Esophagus muscularis mucosa (tissue), 4 donors: Measurements from ENCODE around the gene ZBED4. TPM values are rescaled to one million over a fixed set of nuclear protein-coding genes. Genes with fewer than 3 reads are reported as not detected.
"Not testable (repeated sequence)": the region's sequence is repeated elsewhere in the genome, so short reads cannot be mapped to it uniquely, and the experiment has no call there.

Experiments used
- DNase-seq: peaks from one replicate; pipeline ENCODE4 v3.0.0-alpha.2; 2017; ENCODE audit errors: extremely low spot score
- H3K27ac ChIP-seq, 4 donors: fragments of 200-600 bp; sonication (generic); replicated peaks in 1 of 4; 1 replicate in 3 of 4; 2 replicates in 1 of 4; pipeline ENCODE4 v1.5.1; 2016 to 2019; ENCODE audit warnings: mild to moderate bottlenecking in 1 of 4
- H3K27me3 ChIP-seq, 4 donors: fragments of 200-600 bp; sonication (generic); one replicate each; pipeline versions ENCODE4 v1.5.1 to v1.6.0; 2016 to 2019
- H3K36me3 ChIP-seq, 4 donors: fragments of 200-600 bp; sonication (generic); one replicate each; pipeline ENCODE4 v1.5.1; 2016 to 2019
- H3K4me1 ChIP-seq, 4 donors: fragments of 200-600 bp; sonication (generic); one replicate each; pipeline ENCODE4 v1.5.1; 2016 to 2019
- H3K4me3 ChIP-seq, 4 donors: fragments of 200-600 bp; sonication (generic); 1 replicate in 2 of 4; 2 replicates in 2 of 4; pipeline ENCODE4 v1.5.1; 2016 to 2019; ENCODE audit warnings: mild to moderate bottlenecking in 4 of 4, moderate library complexity in 1 of 4
- H3K9me3 ChIP-seq, 4 donors: fragments of 200-600 bp; sonication (generic); 1 replicate in 3 of 4; 2 replicates in 1 of 4; pipeline ENCODE4 v1.5.1; 2016 to 2019
- EP300 ChIP-seq: sonication (generic); formaldehyde crosslinking; IDR thresholded peaks from one replicate; pipeline ENCODE4 v1.6.1; 2017; ENCODE audit warnings: antibody characterized with exemption
- POLR2A ChIP-seq: fragments of 450-650 bp; IDR thresholded peaks from one replicate; pipeline ENCODE4 v1.6.1; 2017; ENCODE audit warnings: antibody characterized with exemption, moderate library complexity, mild to moderate bottlenecking, low read depth
- POLR2AphosphoS5 ChIP-seq, 2 donors: sonication (generic); formaldehyde crosslinking; IDR thresholded peaks; one replicate each; pipeline ENCODE4 v1.6.1; 2017; ENCODE audit warnings: antibody characterized with exemption in 2 of 2
- WGBS: methylation state at CpG from one replicate; pipeline ENCODE4 v1.1.5; 2018; 5-methylcytosine and 5-hydroxymethylcytosine counted together
- intact Hi-C: fragments of 100-400 bp; cut with DNase I; formaldehyde crosslinking; loops from one replicate; pipeline ENCODE4 v1.15.1; 2023
- total RNA-seq, 4 donors: library from RNA; depleted of rRNA; stranded (reverse); fragments of >200 nt; gene quantifications; one replicate each; pipeline versions ENCODE4 v1.1.0 to v1.2.1, GENCODE V29; 2016
- TF ChIP-seq, protein P1 (sequence below), 3 experiments: fragments of 200-600 bp in 2 of 3; fragments of 450-650 bp in 1 of 3; sonication (generic) in 2 of 3; IDR thresholded peaks; one replicate each; pipeline ENCODE4 v1.5.1; 2017 to 2019; ENCODE audit warnings: antibody characterized with exemption in 3 of 3, mild to moderate bottlenecking in 2 of 3, moderate library complexity in 1 of 3

The ZBED4 gene
- total RNA-seq, 4 donors from 2014 or later, result 6.6 to 11.1 (median 9.5) TPM

DNA sequence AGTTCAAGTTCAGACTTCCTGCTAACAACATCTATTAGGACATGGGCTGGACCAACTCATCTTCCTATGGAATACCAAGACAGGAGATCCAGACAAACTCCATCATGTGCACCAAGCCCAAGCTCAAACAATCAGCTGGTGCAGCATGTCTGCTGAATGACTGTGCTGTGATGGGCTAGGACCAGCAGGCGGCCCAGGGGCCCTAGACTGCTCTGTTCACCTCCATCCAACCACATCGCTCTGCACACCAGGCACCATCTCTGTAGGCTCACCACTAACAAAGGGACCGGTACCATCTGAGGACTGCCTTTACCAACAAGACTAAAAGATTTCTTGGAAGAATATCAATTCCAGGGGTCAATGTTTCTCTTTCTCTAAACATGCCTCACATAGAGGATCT lies 36.3 kb upstream of the ZBED4 start:
- TF ChIP-seq POLR2AphosphoS5 (IDR thresholded peaks at IDR 0.05) (no peak), EP300 (no peak), POLR2A (no peak)
- TF ChIP-seq, protein P1, sequence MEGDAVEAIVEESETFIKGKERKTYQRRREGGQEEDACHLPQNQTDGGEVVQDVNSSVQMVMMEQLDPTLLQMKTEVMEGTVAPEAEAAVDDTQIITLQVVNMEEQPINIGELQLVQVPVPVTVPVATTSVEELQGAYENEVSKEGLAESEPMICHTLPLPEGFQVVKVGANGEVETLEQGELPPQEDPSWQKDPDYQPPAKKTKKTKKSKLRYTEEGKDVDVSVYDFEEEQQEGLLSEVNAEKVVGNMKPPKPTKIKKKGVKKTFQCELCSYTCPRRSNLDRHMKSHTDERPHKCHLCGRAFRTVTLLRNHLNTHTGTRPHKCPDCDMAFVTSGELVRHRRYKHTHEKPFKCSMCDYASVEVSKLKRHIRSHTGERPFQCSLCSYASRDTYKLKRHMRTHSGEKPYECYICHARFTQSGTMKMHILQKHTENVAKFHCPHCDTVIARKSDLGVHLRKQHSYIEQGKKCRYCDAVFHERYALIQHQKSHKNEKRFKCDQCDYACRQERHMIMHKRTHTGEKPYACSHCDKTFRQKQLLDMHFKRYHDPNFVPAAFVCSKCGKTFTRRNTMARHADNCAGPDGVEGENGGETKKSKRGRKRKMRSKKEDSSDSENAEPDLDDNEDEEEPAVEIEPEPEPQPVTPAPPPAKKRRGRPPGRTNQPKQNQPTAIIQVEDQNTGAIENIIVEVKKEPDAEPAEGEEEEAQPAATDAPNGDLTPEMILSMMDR (IDR thresholded peaks at IDR 0.05), result no peak
- 89% methylated on average over 3 of the region's 3 CpGs for WGBS
- Histone ChIP-seq H3K4me1 (peaks cover 55 to 87% (median 79%) of the 10 kb centered on the region in 4 donors), H3K27me3 (no peaks in the 10 kb centered on the region), H3K36me3 (peaks cover 26 to 85% (median 66%) of the 10 kb centered on the region in 4 donors), H3K9me3 (no peaks in the 10 kb centered on the region), H3K27ac (no peak overlapping the region), H3K4me3 (no peak overlapping the region)
- intact Hi-C loops, result no loop called here
- DNase-seq, result no peak

DNA sequence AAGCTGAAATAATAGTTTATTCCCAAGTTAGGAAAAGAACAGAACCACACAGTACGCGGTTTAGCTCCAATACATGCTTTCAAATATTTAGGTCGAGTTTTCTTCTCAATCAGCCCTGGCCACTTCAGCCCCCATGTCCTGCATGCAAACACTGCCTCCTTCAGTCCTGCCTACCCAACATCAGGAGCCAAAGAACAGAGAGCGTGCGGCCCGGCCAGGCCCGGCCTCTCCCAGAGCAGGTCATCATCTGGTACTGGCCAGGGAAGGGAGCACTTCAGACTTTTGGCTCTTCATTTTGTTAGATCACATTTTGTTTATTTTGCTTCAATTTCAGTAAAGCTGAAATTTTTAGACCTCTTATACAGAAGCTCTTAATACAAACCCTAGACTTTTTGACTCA lies 32.7 kb upstream of the ZBED4 start:
- Histone ChIP-seq H3K36me3 (peaks cover 43 to 91% (median 80%) of the 10 kb centered on the region in 4 donors), H3K27ac (peak overlapping the region in 1 of 4 donors; percentile 17), H3K27me3 (no peaks in the 10 kb centered on the region), H3K4me3 (no peak overlapping the region), H3K9me3 (no peaks in the 10 kb centered on the region), H3K4me1 (peaks cover 49 to 87% (median 78%) of the 10 kb centered on the region in 4 donors)
- WGBS, result 37% methylated on average over 7 of the region's 7 CpGs
- intact Hi-C loops, result no loop called here
- DNase-seq, result no peak
- TF ChIP-seq, protein P1 (IDR thresholded peaks at IDR 0.05), result peak in 1 of 3 experiments; percentile 31
- no peak for TF ChIP-seq POLR2A

DNA sequence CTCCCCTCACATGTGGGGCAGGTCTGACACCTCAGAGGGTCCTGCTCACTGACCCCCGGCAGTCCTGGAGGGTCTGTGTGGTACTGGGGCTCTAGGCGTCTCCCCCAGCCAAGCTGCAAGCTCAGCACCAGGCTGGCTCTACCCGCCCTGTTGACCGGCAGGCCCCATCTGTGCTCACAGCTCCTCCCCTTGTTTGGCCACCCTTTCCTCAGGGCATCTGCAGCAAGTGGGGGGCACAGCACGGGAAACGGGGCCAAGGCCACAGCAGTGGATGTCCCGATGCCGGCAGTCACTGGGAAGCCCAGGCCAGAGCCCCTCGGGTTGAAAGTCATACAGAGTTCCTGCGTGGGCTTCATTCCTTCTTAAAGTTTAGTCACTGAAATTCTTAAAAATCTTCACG lies 31.9 kb upstream of the ZBED4 start:
- H3K9me3 ChIP-seq, DNase-seq, H3K27ac ChIP-seq, intact Hi-C loops, H3K4me3 ChIP-seq, H3K27me3 ChIP-seq: not testable (repeated sequence)
- peaks cover 53 to 85% (median 78%) of the 10 kb centered on the region in 4 donors for H3K4me1 ChIP-seq
- WGBS, result 69% methylated on average over 8 of the region's 11 CpGs
- H3K36me3 ChIP-seq, result peaks cover 43 to 83% (median 72%) of the 10 kb centered on the region in 4 donors

DNA sequence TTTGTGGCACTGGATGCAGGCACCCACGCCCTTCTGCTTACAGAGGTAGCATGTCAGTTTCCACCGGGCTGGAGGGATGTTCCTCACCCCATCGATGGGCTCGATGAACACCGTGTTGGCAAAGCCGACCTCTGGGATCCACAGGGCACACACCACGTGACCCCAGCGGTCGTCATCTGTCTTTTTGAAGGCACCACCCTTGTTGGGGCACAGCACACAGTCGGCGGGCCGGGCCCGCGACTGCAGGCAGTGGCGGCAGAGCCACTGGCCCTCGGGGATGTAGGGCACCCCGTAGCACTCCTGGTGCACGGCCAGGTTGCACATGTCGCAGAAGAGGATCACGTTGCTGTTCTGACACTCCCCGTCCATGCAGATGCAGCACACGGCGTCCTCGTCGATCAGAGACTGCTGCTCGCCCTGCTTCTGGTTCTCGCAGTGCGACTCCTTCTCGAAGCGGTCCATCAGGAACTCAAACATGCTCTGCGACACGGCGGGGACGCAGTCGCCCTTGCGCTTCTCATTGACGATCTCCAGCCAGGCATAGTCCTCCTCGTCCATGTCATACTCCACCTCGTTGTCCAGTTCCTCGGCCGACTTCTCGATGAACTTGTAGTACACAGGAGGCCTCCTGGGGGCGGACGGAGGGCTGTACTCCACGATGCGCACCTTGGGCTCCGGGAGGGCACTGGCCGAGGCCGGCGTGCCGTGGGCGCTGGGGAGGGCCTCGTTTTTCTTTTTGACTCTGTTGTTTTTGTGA lies 30.2 kb upstream of the ZBED4 start:
- H3K27me3 ChIP-seq, result no peaks in the 10 kb centered on the region
- peaks cover 36 to 66% (median 56%) of the 10 kb centered on the region in 4 donors for H3K36me3 ChIP-seq
- no peak for DNase-seq
- H3K9me3 ChIP-seq, result no peaks in the 10 kb centered on the region
- H3K4me3 ChIP-seq, result no peak overlapping the region
- H3K4me1 ChIP-seq, result peaks cover 53 to 81% (median 75%) of the 10 kb centered on the region in 4 donors
- intact Hi-C loops, result no loop called here
- TF ChIP-seq EP300, result no peak
- no peak for TF ChIP-seq POLR2A
- WGBS, result 93% methylated on average over 48 of the region's 53 CpGs
- H3K27ac ChIP-seq, result no peak overlapping the region

DNA sequence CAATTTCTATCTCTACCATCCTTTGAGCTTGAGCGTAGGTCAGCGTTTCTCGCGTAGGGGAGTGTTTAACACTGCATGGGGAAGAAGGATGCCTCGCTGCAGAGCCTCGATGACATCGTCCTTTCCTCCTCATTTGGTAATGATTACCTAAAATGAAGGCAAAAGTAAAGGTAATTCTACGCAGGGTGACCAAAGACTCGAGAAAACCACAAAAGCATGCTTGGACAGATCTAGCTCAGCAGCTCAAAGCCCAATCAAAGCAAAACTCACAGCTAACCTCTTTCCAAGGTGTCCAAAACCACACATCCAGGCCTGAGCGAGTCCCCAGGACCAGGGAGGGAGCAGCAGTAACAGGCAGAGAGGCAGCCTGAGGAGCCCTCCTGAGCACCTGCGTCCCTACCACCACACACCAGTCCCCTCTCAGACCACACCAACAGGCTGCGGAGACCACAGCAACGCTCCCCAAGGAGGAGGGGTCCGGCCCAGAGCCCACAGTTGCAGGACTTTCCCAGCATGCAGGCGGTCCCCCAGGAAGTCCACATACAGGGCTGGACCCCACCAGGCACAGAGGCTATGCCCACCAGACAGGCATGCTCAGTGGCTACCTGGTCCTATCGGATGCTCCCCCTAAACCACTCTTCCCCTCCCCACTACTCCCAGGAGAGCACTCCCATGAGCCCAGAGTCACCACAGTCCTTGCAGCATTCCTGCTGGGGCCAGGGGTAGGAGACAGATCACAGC lies 29.3 kb upstream of the ZBED4 start:
- peaks cover 27 to 57% (median 47%) of the 10 kb centered on the region in 4 donors for H3K36me3 ChIP-seq
- H3K27me3 ChIP-seq, result no peaks in the 10 kb centered on the region
- TF ChIP-seq POLR2AphosphoS5 (IDR thresholded peaks at IDR 0.05), result no peak
- TF ChIP-seq EP300, result no peak
- TF ChIP-seq, protein P1 (IDR thresholded peaks at IDR 0.05), result no peak
- TF ChIP-seq POLR2A, result no peak
- no peaks in the 10 kb centered on the region for H3K9me3 ChIP-seq
- no peak for DNase-seq
- no peak overlapping the region for H3K4me3 ChIP-seq
- no peak overlapping the region for H3K27ac ChIP-seq
- 88% methylated on average over 15 of the region's 16 CpGs for WGBS
- peaks cover 53 to 82% (median 74%) of the 10 kb centered on the region in 4 donors for H3K4me1 ChIP-seq
- intact Hi-C loops, result no loop called here
